Breast epithelium (tissue), 3 donors: ENCODE results near the gene RIMBP3B.
"Not testable (repeated sequence)": the region's sequence is repeated elsewhere in the genome, so short reads cannot be mapped to it uniquely, and the experiment has no call there.

Experiments used
- CTCF ChIP-seq, 3 donors: fragments of 450-650 bp; IDR thresholded peaks; one replicate each; pipeline ENCODE4 v1.5.1; 2016 to 2017; ENCODE audit warnings: antibody characterized with exemption in 3 of 3, mild to moderate bottlenecking in 3 of 3, moderate library complexity in 3 of 3
- POLR2A ChIP-seq: fragments of 450-650 bp; IDR thresholded peaks from one replicate; pipeline ENCODE4 v1.6.1; 2016; ENCODE audit warnings: antibody characterized with exemption, mild to moderate bottlenecking, moderate library complexity
- POLR2AphosphoS5 ChIP-seq, 3 donors: sonication (generic); formaldehyde crosslinking; IDR thresholded peaks; one replicate each; pipeline ENCODE4 v1.6.1; 2017; ENCODE audit warnings: antibody characterized with exemption in 3 of 3

DNA sequence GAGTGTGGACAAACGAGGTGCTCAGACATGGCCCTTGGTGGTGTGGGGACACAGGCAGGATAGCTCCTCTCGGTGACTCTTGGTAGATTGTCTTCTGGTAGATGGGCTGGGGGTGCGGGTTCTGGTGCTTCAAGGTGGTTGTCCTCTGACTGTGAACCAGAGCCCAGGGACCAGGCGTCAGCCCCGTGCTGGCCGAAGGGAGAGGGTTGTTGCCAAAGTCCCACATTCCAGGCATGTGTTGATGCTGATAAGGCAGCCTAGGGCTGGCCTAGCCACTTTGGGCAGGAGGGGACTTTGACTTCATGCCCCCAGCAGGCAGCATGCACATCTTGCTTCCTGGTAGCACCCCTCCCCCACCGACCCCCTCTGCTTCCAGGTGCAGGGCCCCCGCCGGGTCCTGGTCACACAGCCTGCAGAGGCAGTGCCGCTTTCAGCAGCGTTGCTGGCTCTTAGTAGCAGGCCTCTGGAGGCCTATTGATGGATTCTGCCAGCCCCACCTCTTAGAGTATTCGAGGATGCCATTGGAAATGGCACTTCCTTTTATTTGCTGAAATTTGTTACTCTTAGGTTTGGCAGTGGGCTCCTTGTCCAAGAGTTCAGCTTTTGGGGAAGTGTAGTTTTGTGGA lies 40.6 kb downstream of the RIMBP3B start:
- not testable (repeated sequence) for TF ChIP-seq CTCF (IDR thresholded peaks at IDR 0.05); POLR2AphosphoS5 (IDR thresholded peaks at IDR 0.05); POLR2A
